K562 (cell line): ENCODE results near the gene MED20. TPM values are rescaled to one million over a fixed set of nuclear protein-coding genes. Genes with fewer than 3 reads are reported as not detected.

Source experiments
- ARID1B ChIP-seq: fragments of 450-650 bp; IDR thresholded peaks from 2 replicates; pipeline ENCODE4 v1.6.1; 2016; ENCODE audit warnings: antibody characterized with exemption, mild to moderate bottlenecking, inconsistent platforms
- ARNT ChIP-seq, 2 experiments: fragments of 450-650 bp; IDR thresholded peaks; 2 replicates each; pipeline ENCODE4 v1.6.1; 2016; ENCODE audit warnings: mild to moderate bottlenecking in 1 of 2
- BHLHE40 ChIP-seq: IDR thresholded peaks from 2 replicates; pipeline ENCODE4 v1.6.1; 2011; ENCODE audit warnings: low read length, improper control_type of control experiment
- DNMT1 ChIP-seq: fragments of 450-650 bp; IDR thresholded peaks from 2 replicates; pipeline ENCODE4 v1.6.1; 2016; ENCODE audit warnings: antibody characterized with exemption, mild to moderate bottlenecking
- ELF2 ChIP-seq: fragments of 250-450 bp; sonication (Bioruptor Pico); IDR thresholded peaks from 2 replicates; pipeline ENCODE4 v1.5.0; 2021; ENCODE audit warnings: mild to moderate bottlenecking
- GABPB2 ChIP-seq: fragments of 250-450 bp; sonication (Bioruptor Pico); conservative IDR thresholded peaks from 2 replicates; pipeline ENCODE4 v1.5.1; 2021; ENCODE audit warnings: mild to moderate bottlenecking
- HIVEP1 ChIP-seq: fragments of 250-450 bp; sonication (Bioruptor Pico); IDR thresholded peaks from 2 replicates; pipeline ENCODE4 v1.4.0; 2020; ENCODE audit warnings: mild to moderate bottlenecking
- MBD2 ChIP-seq: sonication (generic); IDR thresholded peaks from 2 replicates; pipeline ENCODE4 v1.6.1; 2016; ENCODE audit warnings: low read depth, borderline replicate concordance
- MCM3 ChIP-seq: fragments of 450-650 bp; IDR thresholded peaks from 2 replicates; pipeline ENCODE4 v1.6.1; 2016
- MXD1 ChIP-seq: fragments of 250-450 bp; sonication (Bioruptor Pico); IDR thresholded peaks from 2 replicates; pipeline ENCODE4 v1.8.0; 2021; ENCODE audit warnings: borderline replicate concordance, mild to moderate bottlenecking, moderate library complexity; ENCODE audit not compliant: poor library complexity, severe bottlenecking
- NR2F6 ChIP-seq: fragments of 450-650 bp; formaldehyde crosslinking; IDR thresholded peaks from 2 replicates; pipeline ENCODE4 v1.4.0; 2020; ENCODE audit warnings: mild to moderate bottlenecking
- PTTG1 ChIP-seq: fragments of 450-650 bp; IDR thresholded peaks from 2 replicates; pipeline ENCODE4 v1.6.1; 2016; ENCODE audit warnings: low read depth, mild to moderate bottlenecking, missing genetic modification characterization, missing compliant biosample characterization
- RBM22 ChIP-seq: fragments of 200-400 bp; formaldehyde crosslinking; IDR thresholded peaks from 2 replicates; pipeline ENCODE4 v1.6.1; 2018; ENCODE audit warnings: low read length, low read depth; ENCODE audit not compliant: poor library complexity, severe bottlenecking
- RBM34 ChIP-seq: fragments of 200-400 bp; formaldehyde crosslinking; IDR thresholded peaks from 2 replicates; pipeline ENCODE4 v1.6.1; 2018; ENCODE audit warnings: low read length, borderline replicate concordance; ENCODE audit not compliant: insufficient read depth
- RERE ChIP-seq: sonication (generic); formaldehyde crosslinking; IDR thresholded peaks from 2 replicates; pipeline ENCODE4 v1.8.0; 2023; ENCODE audit warnings: missing genetic modification reagents, mild to moderate bottlenecking, borderline replicate concordance
- RFX7 ChIP-seq: fragments of 250-450 bp; sonication (Bioruptor Pico); IDR thresholded peaks from 2 replicates; pipeline ENCODE4 v1.5.1; 2021; ENCODE audit warnings: mild to moderate bottlenecking
- SIN3B ChIP-seq: fragments of 450-650 bp; IDR thresholded peaks from 2 replicates; pipeline ENCODE4 v1.6.1; 2017; ENCODE audit warnings: low read depth, mild to moderate bottlenecking, moderate library complexity
- SREBF2 ChIP-seq: sonication (generic); formaldehyde crosslinking; IDR thresholded peaks from 2 replicates; pipeline ENCODE4 v1.4.0; 2020; ENCODE audit warnings: mild to moderate bottlenecking, missing genetic modification reagents
- TRIM24 ChIP-seq, 2 experiments: fragments of 450-650 bp; IDR thresholded peaks; 2 replicates each; pipeline ENCODE4 v1.6.1; 2016
- ZKSCAN1 ChIP-seq: fragments of 150-350 bp; IDR thresholded peaks from 2 replicates; pipeline ENCODE4 v1.6.1; 2016; ENCODE audit warnings: low read depth, low read length
- ZNF518B ChIP-seq: fragments of 250-450 bp; sonication (Bioruptor Pico); IDR thresholded peaks from 2 replicates; pipeline ENCODE4 v1.5.0; 2021; ENCODE audit warnings: mild to moderate bottlenecking, moderate library complexity
- polyA plus RNA-seq, 8 experiments: library from polyadenylated mRNA; depleted of rRNA in 4 of 8; stranded (reverse) in 5 of 8; unstranded in 3 of 8; fragments of >200 nt; fragmentation: Nextera tagmentation in 2 of 8; fragmentation: Illumina TruSeq in 1 of 8; extraction: Ambion mirVana in 2 of 8; extraction: Trizol in 1 of 8; gene quantifications; 2 replicates each; pipeline versions ENCODE4 v1.2.1 to v1.2.3, GENCODE V29; 2011 to 2014; ENCODE audit warnings: inconsistent platforms in 1 of 8, missing spikeins in 1 of 8
- total RNA-seq, 7 experiments: library from RNA; depleted of rRNA in 6 of 7; stranded (reverse); fragments of >200 nt in 6 of 7; fragmentation: Illumina TruSeq in 2 of 7; extraction: Trizol in 2 of 7; gene quantifications; 2 replicates each; pipeline versions ENCODE4 v1.2.1 to v1.2.3, GENCODE V29; 2011 to 2021; ENCODE audit warnings: low replicate concordance in 1 of 7

Gene MED20
- total and polyA plus RNA-seq, 9 of the 15 experiments (the other 6 are each of a cell fraction or from before 2014, with no cell fraction given): 27.3 to 80.9 (median 46.0) TPM

- TF ChIP-seq NR2F6 (no peak), RFX7 (CRISPR knock-in tag) (no peak), SIN3B (no peak), ELF2 (no peak), RBM34 (no peak), GABPB2 (CRISPR knock-in tag) (no peak), ZKSCAN1 (0 out of 2 replicates have a peak, but pooled peaks have one; percentile 39), RERE (no peak), MBD2 (no peak), SREBF2 (CRISPR knock-in tag) (no peak), DNMT1 (no peak), ARNT (IDR thresholded peaks at IDR 0.05) (peak; percentile 18 to 29; a peak in 1 of 4 replicates), HIVEP1 (CRISPR knock-in tag) (no peak), PTTG1 (no peak), RBM22 (no peak), MCM3 (no peak), BHLHE40 (0 out of 2 replicates have a peak, but pooled peaks have one; percentile 23), ZNF518B (CRISPR knock-in tag) (no peak), ARID1B (peak; percentile 93), TRIM24 (IDR thresholded peaks at IDR 0.05) (peak; percentile 32 to 72; a peak in 3 of 4 replicates), MXD1 (CRISPR knock-in tag) (no peak)
Observed at GRCh38 chr6:41957117-41957516, 36.2 kb upstream of the MED20 start (continued).
